HK-2 (cell line): Measurements from ENCODE around the gene CCRL2.
"Not testable (repeated sequence)": the region's sequence is repeated elsewhere in the genome, so short reads cannot be mapped to it uniquely, and the experiment has no call there.

Source experiments
- DNase-seq: peaks from one replicate; pipeline ENCODE4 v3.0.0-alpha.2; 2018; ENCODE audit not compliant: unreplicated experiment

Gene CCRL2

GRCh38 chr3:46405301-46406019, 1.6 kb upstream of the CCRL2 start:
- DNase-seq: no peak

- no peak for DNase-seq
Observed at GRCh38 chr3:46406443-46406787, 644 bp upstream of the CCRL2 start.

GRCh38 chr3:46407970-46408369, 911 bp downstream of the CCRL2 start:
- no peak for DNase-seq

- no peak for DNase-seq
Observed at GRCh38 chr3:46408853-46409252, 1.8 kb downstream of the CCRL2 start.

GRCh38 chr3:46409739-46410489, 2.9 kb downstream of the CCRL2 start:
- DNase-seq: no peak

- DNase-seq: no peak
Observed at GRCh38 chr3:46410669-46411068, 3.6 kb downstream of the CCRL2 start.

- DNase-seq: no peak
Observed at GRCh38 chr3:46411271-46411670, 4.2 kb downstream of the CCRL2 start.

GRCh38 chr3:46412786-46413298, 5.8 kb downstream of the CCRL2 start:
- no peak for DNase-seq

GRCh38 chr3:46413951-46414350, 6.9 kb downstream of the CCRL2 start:
- DNase-seq: no peak

GRCh38 chr3:46414739-46415138, 7.7 kb downstream of the CCRL2 start:
- DNase-seq: no peak

GRCh38 chr3:46416125-46416810, 9.2 kb downstream of the CCRL2 start:
- no peak for DNase-seq

- no peak for DNase-seq
Observed at GRCh38 chr3:46416811-46417510, 9.9 kb downstream of the CCRL2 start.

- no peak for DNase-seq
Observed at GRCh38 chr3:46417841-46418611, 11.0 kb downstream of the CCRL2 start.

- no peak for DNase-seq
Observed at GRCh38 chr3:46419816-46420215, 12.8 kb downstream of the CCRL2 start.

- DNase-seq: no peak
Observed at GRCh38 chr3:46420931-46421330, 13.9 kb downstream of the CCRL2 start.

- DNase-seq: no peak
Observed at GRCh38 chr3:46422617-46423016, 15.6 kb downstream of the CCRL2 start.

- DNase-seq: peak; percentile 7
Observed at GRCh38 chr3:46423588-46423987, 16.5 kb downstream of the CCRL2 start.

GRCh38 chr3:46426476-46426875, 19.4 kb downstream of the CCRL2 start:
- DNase-seq: not testable (repeated sequence)

GRCh38 chr3:46427404-46427803, 20.3 kb downstream of the CCRL2 start:
- not testable (repeated sequence) for DNase-seq

- DNase-seq: no peak
Observed at GRCh38 chr3:46427916-46428833, 21.1 kb downstream of the CCRL2 start.
